GM12865 (cell line): ENCODE results near the gene JAZF1.

Experiments used
- DNase-seq: peaks from one replicate; pipeline ENCODE4 v3.0.0; 2010; ENCODE audit warnings: low read depth
- H3K4me3 ChIP-seq: 2 replicates; pipeline ENCODE4 v1.5.1; 2011; ENCODE audit warnings: mild to moderate bottlenecking, low read depth, low read length, control low read depth
- TF ChIP-seq, protein P1 (sequence below): IDR thresholded peaks from 2 replicates; pipeline ENCODE4 v1.5.1; 2011; ENCODE audit warnings: low read length, control low read depth, low read depth, inconsistent platforms; ENCODE audit not compliant: insufficient read depth; ENCODE audit errors: missing control alignments

JAZF1 gene

DNA sequence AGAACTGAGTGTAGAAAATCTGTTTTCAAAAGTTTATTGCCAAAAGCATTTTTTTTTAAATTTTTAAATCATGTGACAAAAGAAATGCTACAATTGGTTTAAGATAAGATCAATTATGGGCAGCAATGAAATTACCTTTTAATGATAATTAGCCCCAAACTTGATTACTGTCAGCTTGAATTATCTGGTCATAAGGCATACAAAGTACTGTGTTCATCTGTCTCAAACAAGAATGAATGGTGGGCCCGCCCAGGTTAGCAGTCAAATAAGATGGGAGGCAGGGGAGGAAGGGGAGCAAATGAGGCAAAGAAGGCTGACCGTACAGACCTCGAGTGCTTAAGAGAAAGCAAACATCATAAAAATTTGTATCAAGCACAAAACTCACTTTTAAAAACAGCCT is 68.1 kb downstream of the JAZF1 start:
- no peak for DNase-seq
- TF ChIP-seq, protein P1, sequence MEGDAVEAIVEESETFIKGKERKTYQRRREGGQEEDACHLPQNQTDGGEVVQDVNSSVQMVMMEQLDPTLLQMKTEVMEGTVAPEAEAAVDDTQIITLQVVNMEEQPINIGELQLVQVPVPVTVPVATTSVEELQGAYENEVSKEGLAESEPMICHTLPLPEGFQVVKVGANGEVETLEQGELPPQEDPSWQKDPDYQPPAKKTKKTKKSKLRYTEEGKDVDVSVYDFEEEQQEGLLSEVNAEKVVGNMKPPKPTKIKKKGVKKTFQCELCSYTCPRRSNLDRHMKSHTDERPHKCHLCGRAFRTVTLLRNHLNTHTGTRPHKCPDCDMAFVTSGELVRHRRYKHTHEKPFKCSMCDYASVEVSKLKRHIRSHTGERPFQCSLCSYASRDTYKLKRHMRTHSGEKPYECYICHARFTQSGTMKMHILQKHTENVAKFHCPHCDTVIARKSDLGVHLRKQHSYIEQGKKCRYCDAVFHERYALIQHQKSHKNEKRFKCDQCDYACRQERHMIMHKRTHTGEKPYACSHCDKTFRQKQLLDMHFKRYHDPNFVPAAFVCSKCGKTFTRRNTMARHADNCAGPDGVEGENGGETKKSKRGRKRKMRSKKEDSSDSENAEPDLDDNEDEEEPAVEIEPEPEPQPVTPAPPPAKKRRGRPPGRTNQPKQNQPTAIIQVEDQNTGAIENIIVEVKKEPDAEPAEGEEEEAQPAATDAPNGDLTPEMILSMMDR: no peak
- H3K4me3 ChIP-seq: no peak overlapping the region

DNA sequence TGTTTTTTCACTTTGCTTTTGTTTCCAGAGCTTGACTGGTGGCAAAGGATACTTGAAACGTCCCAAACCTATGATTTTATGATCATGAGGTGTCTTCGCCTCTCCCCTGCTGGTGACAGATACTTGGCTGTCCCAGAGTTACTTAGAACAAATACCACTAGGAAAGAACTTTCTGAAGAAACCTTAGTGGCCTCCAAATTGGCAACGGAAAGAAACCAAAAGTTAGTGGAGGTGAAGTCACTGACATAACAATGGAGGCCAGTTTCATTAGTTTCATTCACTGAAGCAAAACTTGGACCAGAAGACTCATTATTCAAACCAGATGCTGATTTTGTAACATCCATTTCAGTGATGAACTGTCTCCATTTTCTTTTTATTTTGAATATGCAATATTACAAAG is 68.6 kb downstream of the JAZF1 start:
- no peak for DNase-seq
- TF ChIP-seq, protein P1: no peak
- H3K4me3 ChIP-seq: no peak overlapping the region

DNA sequence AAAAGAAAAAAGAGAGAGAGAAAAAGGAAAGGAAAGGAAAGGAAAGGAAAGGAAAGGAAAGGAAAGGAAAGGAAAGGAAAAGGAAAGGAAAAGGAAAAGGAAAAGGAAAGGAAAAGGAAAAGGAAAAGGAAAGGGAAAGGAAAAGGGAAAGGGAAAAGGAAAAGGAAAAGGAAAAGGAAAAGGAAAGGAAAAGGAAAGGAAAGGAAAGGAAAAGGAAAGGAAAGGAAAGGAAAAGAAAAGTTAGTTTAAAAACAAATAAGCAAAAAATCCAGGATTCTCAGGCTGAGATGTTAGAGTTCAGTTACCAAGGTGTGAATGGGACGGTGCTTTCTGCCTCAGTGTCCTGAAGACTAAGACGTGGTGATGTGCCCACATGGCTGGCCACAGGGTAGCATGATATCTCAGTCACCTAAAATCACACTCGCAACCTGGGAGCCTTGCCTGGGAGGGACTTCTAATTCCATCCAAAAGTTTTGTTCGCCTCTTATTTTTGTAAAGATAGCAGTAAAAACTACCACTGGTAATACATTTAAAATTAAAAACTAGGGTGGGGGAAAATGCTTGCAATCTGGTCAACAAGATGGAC is 70.1 kb downstream of the JAZF1 start:
- H3K4me3 ChIP-seq: no peak overlapping the region
- DNase-seq: no peak
- TF ChIP-seq, protein P1: no peak

DNA sequence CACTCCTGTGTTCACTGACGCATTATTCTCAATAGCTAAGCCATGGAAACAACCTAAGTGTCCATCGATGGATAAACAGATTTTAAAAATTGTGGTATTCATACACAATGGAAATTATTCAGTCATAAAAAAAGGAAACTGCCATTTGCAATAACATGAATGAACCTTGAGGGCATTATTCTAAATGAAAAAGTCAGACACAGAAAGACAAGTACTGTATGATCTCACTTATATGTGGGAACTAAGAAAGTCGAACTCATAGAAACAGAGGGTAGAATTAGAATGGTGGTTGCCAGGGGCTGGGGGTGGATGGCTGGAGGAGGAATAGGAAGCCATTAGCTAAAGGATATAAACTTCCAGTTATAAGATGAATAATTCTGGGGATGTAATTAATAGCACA is 71.8 kb downstream of the JAZF1 start:
- no peak for DNase-seq
- TF ChIP-seq, protein P1: no peak
- no peak overlapping the region for H3K4me3 ChIP-seq

DNA sequence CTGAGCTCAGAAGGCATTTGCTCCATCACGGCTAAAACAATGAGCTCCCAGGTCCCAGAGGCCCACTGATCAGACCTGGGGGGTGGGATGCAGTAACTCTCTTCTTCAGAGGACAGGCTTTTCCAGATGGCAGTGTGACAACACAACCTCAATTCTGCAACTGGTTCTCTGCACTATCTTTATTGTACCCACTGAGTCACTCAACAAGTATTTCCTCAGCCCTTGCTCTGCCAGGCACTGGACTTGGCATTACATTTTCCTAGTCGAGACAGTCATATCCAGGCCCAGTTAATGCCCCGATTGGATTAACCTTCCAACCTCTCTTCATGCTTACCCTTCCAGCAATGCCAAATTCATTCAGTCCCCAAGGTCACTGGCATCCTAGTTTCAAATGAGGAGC is 72.6 kb downstream of the JAZF1 start:
- no peak overlapping the region for H3K4me3 ChIP-seq
- no peak for DNase-seq
- TF ChIP-seq, protein P1: no peak

DNA sequence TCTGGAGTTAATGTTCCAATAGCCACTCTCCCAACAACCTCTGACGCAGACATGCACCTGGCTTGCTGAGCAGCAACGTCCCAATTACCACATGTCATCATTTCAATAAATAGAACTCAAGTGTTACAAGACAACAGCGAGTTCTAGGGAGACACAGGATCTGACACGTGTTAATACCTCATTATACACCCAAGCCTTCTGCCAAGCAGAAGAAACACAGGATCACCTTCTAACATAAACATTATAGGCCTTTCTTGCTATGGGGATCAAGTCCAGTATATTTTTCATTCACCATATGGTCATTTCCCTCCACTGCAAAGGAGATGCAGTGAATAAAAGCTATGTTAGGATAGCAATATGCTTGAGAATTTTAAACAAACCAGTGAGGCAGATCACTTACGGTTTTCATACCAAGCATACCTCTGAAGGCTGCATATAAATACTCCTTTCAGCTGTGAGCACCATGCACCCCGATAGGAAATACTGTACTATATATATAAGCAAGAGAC is 74.2 kb downstream of the JAZF1 start:
- no peak for DNase-seq
- TF ChIP-seq, protein P1: no peak
- no peak overlapping the region for H3K4me3 ChIP-seq

DNA sequence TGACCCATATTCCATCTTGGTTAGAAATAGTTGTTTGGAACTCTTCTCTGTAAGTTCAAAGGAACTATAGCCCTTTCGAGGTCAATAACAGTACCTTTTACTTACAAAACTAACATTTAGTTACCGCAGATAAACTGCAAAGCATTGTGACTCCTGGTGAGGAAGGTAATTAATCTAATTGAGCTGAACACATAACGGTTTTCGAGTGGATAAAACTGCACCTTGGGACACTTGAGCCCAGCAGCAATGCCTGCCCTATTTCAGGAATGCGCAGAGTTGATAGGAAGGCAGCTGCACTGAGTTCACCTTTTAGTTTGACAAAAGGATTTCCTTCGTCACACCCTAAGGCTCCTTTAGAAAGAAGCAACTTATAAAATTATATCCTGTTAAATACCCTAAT is 75.4 kb downstream of the JAZF1 start:
- DNase-seq: no peak
- TF ChIP-seq, protein P1: no peak
- no peak overlapping the region for H3K4me3 ChIP-seq
